Measurements from ENCODE around the gene CTIF.

The CTIF gene

DNA sequence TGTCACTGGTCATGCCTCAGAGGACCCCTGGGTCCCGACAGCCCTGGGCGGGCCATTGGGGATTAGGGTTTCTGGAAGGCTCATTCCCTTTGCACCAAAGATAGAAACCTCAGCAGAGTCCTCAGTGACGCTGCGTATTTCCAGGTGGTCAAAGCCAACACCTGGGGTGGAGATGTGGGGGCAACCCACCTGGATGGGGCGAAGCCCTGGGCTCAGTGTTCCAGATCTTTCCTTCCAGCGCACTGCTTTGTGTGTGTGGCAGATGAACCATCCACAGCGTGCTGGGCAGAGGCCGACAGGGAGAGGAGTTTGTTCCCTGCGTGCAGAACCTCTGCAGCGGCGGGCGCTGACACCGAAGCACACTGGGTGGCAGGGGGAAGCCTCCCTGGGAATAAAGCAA lies 143.9 kb downstream of the CTIF start:
- no peak for DNase-seq (ENCODE audit: low read depth)

DNA sequence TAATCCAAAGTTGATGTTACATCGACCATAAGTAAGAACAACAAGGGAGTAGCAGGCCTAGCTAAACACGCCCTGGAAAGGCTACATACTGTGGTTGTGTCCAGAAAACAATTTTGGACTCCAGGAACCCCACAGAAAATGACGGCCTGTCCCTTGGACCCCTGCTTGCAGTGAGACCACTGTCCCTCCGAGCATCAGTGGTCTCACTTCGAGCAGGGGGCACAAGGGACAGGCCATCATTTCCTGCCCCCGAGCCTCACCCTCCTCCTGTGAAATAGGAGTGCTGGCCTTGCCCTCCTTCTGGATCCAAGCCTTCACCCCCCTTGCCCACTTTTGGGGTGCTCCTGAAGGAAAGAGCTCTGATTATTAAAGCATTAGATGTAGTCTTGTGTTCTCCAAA lies 144.4 kb downstream of the CTIF start:
- no peak for DNase-seq (ENCODE audit: low read depth)

DNA sequence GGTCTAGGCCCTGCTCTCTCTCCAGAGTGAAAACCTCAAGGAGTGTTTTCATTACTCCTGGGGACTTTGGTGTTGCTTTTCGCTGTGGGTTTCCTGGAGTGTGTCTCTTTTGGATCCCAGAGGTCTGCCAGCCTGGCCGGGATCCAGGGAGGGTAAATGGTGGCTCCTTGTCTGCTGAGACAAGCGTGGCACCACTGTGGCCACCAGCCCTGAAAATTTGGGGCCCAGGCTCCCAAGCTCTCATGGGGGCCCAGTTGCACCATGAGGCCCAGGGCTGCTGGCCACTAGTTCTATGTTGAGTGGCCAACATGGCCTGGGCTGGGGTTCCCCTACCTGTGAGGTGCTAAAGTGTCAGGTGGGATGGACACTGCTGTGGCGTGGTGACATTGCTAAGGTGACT lies 144.8 kb downstream of the CTIF start:
- no peak for DNase-seq (ENCODE audit: low read depth)

DNA sequence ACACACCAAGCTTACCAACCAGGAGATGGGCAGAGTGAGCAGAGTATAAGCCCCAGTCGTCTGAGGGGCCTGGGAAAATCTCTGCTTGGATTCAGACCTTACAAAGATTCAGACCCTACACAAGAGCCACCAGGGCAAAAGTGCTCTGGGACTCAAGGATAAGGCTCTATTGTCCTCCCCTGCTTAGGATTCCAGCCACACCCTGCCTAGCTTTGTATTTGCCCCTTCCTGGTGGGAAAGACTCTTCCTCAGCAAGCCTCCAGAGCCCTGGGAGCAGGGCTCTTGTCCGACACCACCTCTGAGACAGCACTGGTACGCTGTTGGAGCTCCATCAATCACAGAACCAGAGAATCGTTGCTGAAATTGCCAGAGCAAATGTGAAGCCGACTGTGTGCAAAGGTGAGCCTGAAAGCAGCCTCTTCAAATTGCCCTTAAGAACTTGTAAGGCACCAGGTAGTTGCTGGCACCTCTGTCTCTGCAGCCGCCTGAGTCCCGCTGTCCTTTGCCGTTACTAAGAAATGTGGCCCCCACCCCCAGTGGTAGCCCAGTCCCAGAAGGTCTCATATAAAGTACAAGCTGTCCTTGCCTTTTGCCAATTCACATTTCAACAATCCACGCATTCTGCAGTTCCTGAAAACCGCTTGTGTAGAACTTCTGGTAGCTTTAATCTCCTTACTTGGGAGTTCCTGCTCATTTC lies 148.7 kb downstream of the CTIF start:
- DNase-seq (ENCODE audit: low read depth): no peak

DNA sequence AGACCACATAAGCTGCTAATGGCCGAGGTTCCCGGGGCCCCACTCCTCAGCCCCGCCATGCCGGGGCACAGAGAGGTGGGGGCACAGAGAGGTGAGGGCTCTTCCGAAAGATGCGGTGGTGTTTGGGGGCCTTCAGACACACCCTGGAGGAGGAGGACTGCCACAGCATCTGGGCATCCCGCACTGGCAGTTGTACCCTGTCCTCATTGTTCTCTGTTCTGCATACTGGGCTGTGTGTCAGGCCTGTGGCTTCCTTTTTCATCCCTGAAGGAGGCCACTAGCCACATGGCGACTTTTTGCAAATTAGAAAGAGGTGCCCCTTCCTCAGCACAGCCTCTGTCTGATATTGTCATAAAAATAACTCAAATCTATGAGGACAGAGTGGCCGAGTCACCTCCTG lies 150.1 kb downstream of the CTIF start:
- DNase-seq (ENCODE audit: low read depth): no peak

DNA sequence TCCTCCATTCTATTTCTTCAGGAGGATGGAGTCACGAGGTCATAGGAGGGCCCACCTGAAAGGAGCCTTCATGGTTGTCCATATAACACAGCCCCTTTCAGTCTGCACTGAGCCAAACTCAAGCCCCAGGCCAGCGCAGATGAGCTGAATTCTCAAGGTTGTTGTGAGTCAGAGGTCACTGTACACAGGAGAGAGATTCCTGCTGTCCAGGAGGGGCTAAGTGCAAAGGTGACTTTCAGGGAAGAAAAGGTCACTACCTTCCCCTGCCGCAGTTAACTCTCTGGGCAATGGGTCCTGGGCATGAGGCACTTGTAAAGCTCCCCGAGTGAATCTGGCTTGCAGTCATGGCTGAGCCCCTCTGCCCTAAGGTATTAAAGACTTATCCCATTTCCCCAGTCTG lies 150.7 kb downstream of the CTIF start:
- no peak for DNase-seq (ENCODE audit: low read depth)

DNA sequence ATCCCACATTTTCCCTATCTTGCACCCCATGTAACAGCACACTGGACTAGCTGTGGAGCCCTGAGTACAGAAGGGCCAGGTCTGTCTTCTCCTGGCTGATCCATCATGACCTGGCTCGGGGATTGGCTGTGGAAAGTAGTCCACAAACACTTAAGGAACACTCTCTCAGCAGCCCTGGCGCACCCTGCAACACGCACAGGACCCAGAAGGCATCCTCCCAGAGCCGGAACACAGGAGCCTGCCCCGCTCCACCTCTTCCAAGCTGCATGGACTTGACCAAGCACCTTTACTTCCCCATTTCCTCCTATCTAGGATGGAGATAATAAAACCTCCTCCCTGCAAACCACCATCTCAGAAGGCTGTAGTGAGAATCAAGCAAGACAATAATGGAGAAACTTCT lies 151.7 kb downstream of the CTIF start:
- DNase-seq (ENCODE audit: low read depth): no peak

DNA sequence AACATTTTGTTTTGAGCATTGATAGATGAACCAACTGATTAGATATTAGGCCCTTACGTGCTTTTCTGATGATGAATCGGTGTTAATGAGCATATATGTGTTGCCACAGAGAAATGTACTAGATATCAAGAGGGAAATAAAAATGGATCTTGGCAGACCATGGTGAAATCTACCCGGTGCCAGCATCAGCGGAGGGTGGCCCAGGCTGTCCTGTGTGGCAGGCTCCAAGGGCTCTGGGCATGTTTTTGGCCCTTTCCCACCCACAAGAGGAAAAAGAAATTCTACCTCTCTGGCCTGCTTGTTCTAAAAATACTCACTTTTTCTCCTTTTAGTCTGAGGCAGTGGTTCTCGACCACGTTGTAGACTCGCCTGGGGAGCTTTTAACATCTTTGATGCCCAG lies 154.2 kb downstream of the CTIF start:
- DNase-seq (ENCODE audit: low read depth): no peak

DNA sequence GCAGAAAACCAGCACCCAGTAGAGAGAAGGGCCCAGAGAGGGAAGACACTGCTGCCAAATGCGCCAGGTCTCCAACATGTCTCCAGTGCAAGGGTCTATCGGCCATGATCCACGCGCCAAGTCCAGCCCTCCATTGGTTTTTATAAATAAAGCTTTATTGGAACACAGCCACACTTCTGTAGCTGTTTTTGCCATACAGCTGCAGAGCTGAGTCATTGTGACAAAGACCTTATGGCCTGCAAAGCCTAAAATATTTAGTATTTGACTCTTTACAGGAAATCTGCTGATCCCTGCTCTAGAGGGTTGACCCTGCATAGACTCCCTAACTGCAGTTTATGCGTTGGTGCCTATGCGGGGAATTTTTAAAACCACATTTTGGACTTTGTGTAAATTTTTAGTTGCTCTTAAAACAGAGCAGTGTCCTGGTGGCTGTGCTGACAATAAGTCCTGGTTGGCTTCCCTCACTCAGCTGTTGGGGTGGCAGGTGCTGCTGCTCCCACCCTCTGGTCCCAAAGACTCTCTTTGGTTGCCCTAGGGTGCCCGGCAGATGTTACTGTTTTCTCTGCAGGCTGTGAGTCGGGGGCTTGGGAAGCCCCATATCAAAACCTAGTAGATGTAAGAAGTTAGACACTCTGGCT lies 154.9 kb downstream of the CTIF start:
- no peak for DNase-seq (ENCODE audit: low read depth)

DNA sequence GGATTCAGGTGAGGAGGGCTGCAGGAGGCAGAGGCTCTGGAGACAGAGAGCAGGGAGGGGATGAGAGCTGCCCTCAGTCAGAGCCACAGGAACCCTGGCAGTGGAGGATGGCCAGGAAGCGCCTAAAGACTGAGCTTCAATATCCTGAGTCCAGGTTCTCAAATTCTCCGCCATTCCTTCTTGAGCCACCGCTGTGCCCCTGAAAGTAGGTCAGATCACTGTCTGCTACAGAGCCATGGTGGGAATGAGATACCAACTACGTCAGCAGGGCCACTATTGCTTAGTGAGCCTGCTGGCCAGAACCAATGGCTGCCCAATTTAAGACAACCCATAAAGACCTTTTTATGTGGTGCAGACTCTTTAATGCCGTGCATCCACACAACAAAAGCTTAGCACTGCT lies 155.5 kb downstream of the CTIF start:
- DNase-seq (ENCODE audit: low read depth): no peak

DNA sequence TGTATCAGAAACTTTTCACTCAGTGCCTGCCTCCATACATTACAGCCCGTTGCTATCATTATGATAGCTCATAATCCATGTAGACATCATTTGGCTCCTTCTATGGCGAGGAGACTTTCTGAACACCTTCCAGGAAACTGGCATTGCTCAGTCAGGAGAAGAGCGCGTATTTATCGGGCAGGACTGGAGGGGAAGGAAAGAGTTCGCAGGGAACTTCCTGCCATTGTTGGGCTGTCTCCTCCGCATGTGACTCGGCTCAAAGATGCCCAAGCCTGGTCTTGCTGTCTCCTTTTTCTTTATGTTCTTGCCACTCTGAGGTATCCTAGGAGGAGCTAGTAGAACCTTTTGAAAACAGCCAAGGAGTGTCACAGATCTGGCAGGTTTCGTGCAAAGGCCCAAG lies 156.8 kb downstream of the CTIF start:
- DNase-seq (ENCODE audit: low read depth): no peak

DNA sequence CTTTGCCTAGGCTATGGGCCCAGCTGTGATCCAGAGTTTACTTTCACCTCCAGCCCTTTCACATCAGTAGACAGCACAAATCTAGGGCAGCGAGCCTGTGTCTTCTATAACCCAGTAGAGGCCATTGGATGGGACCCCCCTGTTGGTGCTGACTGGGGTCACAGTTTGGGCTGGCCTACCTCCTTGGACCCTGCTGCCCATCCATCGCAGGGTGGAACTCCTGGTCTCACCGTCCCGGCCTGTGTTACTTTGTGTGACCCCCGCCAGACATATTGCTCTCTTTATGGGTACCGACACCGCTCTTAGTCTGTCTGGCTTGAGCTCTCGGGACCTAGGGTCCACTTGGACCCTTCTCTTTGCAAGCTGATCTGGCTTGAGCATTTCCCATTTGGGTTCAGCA lies 157.4 kb downstream of the CTIF start:
- DNase-seq (ENCODE audit: low read depth): no peak

DNA sequence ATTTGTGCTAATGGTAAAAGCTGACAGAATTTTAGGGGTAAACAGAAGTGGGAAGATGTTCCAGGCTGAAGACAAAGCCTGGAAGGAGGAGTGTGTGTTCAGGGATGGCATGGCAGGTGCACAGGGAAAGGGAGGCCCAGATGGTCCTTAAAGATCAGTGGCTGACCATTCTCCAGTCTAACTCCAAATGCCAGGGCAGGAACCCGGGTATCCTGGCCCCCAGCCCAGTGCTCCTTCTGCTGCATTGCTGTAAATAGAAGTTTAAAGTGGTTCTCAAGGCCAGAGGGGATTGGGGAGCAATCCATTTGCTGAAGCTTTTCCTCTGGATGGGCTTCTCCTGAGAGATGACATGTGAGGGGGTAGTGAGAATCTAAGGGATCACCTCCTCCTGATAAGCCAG lies 158.6 kb downstream of the CTIF start:
- no peak for DNase-seq (ENCODE audit: low read depth)

DNA sequence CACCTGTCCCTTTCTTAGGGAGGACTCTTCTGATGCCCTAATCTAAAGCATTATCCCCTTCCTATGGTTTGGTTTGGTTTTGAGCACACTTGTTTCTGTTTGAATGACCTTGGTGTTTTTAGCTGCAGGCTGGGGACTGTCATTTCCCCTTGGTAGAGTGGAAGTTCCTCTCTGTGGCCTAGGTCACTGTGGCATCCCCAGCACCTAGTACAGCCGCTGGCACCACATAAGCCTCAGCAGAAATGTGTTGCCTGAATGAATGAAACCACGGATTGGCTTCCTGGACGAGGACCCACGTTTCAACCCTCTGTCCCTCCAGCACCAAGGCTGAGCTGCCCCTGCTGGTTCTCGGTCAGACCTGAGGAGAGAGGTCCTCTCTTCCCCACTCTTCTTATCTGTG lies 159.9 kb downstream of the CTIF start:
- no peak for DNase-seq (ENCODE audit: low read depth)

DNA sequence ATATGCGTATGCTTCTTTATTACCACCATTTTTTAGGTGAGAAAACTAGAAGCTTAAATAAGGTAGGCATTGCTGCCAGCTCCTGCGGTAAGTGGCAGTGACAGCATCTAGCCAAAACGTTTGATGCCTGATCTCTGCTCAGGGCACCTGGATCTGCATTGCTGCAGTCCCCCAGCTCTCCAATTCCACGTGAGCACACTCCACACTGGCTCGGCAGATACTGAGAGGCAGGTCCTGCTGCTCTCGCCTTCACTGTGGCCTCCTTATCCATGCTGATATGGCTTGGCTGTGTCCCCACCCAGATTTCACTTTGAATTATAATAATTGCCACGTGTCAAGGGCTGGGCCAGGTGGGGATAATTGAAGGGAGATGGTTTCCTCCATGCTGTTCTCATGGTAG lies 160.9 kb downstream of the CTIF start:
- DNase-seq (ENCODE audit: low read depth): no peak

DNA sequence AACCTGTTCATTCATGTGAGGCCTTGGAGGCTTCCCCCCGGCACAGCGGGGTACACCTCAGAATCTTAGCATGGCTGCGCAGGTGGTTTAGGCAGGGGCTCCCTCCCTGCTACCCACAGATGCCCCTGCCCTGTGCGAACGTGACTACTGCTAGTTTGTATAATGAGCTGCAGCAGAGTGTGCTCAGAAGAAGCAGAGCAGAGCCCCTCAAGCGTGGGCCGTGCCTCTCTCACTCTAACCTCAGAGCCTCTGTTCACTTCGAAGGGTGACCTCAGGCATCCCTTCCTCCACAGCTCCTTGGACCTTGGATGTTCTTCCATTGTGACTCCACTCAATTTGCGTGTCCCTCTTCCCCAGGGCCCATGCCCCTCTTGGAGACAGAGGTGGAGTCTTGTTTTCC lies 161.6 kb downstream of the CTIF start:
- no peak for DNase-seq (ENCODE audit: low read depth)

DNA sequence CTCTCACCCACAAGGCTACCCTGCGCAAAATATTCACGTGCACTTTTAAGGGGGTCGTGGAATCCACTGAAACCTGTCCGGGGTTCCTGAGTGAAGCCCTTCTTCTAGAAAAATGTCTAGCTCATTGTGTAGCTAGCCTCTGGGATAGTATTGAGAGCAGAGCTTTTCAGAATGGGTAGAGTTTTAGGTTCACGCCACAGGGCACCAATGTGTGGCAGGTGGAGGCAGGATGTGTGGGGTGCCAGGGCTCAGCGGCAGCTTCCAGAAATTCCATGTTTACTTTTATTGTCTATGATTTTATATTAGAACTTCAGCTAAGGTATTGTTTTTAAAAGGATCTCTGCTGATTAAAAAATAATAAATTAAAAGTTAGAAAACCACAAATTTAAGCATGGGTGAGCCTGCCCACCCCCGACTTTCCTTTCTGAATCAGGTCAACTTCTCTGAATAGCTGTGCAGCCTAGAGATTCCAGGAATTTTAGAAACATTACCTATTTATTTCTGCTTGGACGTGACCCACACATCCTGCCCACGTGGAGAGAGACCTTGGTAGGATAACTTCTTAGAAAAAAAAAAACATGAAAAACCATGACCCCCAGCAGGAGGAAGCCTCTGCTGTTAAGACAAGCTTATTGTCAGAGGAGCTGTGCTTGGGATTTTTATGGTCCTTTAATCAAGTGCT lies 163.7 kb downstream of the CTIF start:
- no peak for DNase-seq (ENCODE audit: low read depth)

DNA sequence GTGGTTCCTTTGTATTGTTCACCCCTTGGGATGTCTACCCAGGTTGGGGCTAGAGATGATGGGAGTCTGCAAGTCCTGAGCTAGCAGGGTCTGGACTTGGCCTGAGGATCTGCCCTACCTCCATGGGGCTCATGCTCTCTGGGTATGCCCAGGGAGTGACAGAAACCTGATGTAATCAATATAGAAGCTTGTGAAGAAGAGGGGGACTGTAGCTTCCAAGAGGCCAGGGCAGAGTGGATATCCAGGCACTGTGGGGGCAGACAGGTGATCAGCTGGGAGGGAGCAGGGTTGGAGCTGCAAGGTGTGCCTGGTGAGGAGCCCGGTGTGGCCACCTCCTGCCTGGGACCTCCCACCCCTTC lies 164.2 kb downstream of the CTIF start:
- no peak for DNase-seq (ENCODE audit: low read depth)

DNA sequence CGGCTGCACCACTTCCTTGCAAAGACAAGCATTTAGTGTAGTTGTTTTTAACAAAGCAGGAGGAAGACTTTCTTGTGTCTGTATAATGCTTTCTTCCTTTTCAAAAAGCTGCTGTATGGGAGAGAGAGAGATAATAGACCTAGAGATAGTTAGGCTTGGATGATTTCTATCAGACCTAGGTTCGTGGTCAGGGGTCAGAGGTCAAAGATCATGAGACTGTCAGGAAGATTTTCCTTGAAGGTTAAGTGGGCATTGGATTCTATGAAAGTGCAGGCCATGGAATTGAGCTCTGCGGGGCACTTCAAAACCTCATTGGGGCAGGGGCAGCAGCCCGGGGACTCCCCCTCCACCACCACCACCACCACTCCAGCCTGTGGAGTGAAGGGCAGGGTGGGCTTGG lies 164.6 kb downstream of the CTIF start:
- no peak for DNase-seq (ENCODE audit: low read depth)

DNA sequence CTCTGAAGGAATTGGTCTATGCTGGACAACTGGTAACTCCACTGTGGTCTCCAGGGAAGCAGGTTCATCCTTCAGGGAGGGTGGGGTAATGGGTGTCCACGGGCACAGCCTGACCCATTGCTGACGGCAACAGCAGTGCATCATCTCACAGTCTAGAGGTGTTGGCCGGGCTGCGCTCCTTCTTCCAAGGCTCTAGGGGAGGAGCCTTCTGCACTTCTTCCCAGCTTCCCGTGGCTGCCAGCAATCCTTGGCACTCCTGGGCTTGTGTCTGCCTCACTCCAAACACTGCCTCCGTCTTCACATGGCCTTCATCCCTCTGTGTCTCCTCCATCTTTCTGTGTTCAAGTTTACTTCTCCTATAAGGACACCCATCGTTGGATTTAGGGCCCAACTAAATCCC lies 166.2 kb downstream of the CTIF start:
- DNase-seq (ENCODE audit: low read depth): no peak

DNA sequence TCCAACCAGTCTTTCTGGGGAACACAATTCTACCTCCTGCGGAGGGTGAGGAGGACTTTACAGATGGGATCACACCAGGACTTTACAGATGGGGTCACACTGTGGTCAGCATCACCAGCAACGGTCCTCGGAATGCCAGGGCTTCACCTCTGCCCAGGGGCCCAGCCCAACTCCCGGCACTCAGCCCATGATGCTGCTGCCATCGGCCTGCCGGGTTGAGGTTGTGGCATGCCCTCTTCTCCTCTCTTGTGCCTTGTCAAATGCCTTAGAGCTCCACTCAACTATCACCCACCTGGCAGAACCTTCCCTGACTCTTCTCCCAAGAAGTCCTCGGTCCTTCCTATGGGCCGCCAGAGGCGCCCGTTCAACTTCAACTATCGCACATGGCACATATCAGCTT lies 166.7 kb downstream of the CTIF start:
- no peak for DNase-seq (ENCODE audit: low read depth)

DNA sequence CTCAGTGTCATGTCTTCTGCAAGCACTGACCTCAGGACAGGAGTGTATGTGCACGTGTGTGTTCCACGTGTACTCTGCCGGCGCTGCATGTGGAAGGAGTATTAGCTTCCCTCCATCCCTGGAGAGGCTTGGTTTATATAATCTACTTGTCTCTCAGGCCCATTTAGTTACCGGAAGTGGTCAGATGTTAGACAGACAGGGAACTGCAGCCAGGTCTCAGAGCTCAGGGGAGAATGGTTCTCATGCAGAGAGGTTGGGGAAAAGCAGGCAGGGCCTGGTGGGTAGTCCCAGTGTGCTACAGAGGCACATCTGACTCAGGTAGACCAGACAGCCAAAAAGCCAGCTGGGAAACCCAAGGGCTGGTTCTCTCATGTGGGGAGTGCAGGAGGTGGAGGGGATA lies 167.9 kb downstream of the CTIF start:
- DNase-seq (ENCODE audit: low read depth): peak; percentile 61

DNA sequence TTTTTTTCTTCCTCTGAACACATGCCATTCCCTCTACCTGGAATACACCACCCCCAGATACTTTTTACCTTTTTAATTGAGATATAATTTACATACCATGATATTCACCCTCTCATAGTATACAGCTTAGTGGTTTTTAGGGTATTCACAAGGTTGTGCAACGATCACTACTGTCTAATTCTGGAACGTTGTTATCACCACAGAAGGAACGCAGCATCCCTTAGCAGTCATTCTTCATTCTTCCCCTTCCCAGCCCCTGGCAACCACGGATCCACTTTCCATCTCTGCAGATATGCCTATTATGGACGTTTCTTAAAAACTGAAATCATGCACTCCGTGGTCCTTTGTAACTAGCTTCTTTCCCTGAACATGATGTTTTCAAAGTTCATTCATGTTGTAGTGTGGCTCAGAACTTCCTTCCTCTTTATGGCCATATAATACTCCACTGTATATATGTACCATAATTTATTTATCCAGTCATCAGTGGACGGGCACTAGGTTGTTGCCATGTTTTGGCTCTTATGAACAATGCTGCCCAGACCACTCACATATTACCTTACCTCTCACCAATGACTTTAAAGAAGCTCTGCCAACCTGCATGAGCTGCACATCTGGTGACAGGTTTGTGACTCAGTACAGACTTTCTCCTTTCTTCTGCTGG lies 168.9 kb downstream of the CTIF start:
- DNase-seq (ENCODE audit: low read depth): no peak
